Measurements from ENCODE around the gene ACOT7.

DNA sequence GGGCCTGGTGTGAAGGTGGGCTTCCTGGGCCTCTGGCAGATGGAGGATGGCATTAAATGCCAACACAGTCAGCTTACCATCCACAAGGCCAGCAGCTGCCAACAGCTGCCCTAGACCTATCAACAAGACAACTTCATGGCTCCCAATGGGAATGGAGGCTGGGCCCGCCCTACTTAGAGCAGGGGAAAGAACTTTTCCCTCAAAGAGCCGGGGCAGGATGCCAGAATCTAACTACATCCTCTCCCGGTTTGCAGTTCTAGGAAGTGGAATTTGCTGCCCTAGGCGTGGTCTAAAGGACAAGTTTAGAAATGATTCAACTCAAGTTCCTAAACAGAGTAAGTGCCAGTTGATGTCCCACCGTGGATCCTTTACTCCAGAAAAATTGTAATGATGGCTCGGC lies 170.9 kb downstream of the ACOT7 start:
- TF ChIP-seq, protein P1, sequence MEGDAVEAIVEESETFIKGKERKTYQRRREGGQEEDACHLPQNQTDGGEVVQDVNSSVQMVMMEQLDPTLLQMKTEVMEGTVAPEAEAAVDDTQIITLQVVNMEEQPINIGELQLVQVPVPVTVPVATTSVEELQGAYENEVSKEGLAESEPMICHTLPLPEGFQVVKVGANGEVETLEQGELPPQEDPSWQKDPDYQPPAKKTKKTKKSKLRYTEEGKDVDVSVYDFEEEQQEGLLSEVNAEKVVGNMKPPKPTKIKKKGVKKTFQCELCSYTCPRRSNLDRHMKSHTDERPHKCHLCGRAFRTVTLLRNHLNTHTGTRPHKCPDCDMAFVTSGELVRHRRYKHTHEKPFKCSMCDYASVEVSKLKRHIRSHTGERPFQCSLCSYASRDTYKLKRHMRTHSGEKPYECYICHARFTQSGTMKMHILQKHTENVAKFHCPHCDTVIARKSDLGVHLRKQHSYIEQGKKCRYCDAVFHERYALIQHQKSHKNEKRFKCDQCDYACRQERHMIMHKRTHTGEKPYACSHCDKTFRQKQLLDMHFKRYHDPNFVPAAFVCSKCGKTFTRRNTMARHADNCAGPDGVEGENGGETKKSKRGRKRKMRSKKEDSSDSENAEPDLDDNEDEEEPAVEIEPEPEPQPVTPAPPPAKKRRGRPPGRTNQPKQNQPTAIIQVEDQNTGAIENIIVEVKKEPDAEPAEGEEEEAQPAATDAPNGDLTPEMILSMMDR (IDR thresholded peaks at IDR 0.05) = no peak
- TF ChIP-seq POLR2A (IDR thresholded peaks at IDR 0.05) = no peak

All from lower leg skin (tissue), 3 donors.